NK-92 treated with Interleukin-12 subunit alpha and Interleukin-12 subunit beta, amount 100 ng/mL, for 24 hours (cell line): ENCODE data around the gene NOLC1.
A peak's percentile ranks its signal among the peaks of the same experiment; 100 is the strongest.

Experiments
- DNase-seq: peaks from one replicate; lab custom pipeline; 2025; lab: John Stamatoyannopoulos, UW

Gene NOLC1

DNA sequence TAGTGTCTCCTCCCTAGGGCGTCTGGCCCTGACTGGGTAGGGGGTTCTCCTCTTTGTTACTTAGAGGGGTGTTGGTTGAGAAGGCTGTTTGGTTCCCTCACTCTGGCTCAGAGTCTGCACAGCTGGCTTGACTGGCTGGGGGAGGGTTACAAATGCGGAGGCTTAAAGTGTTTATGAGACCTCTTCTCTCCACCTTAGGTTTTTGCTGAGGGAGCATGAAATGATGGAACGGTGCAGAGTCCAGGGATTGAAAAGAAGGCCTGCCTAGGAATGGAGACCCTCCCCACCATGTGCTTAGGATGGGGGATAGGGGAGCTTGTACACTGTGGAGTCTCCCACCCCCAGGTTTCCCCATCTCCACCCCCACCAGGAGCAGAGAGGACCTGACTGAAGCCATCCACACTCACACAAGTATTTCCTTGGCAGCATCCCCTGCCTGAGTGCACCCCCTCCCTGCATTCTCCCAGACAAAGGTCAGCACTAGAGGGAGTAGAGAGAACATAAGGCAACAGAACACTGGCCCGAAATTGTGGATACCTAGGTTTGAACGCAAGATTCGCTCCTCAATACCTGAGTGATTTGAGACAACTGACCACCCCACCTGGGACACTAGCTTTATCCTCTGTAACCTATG is 30.3 kb upstream of the NOLC1 start:
- no peak for DNase-seq

DNA sequence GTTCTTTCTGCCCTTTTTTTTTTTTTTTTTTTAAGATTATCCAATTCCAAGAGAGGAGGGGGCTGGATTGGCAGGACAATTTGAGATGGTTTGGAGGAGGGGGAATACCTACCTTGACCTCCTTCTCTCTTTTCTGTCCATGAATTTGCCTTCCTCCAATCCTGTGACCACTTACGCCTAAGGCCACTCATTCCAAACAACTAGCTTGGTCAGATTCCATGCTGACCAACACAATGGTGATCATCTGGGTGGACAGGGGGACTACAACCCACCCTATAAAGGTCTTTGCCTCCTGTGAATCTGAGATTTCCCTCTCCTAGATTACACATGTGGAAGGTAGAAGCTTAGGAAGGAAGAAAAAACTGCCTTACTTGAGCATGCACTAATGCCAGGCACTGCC is 29.7 kb upstream of the NOLC1 start:
- DNase-seq = no peak

DNA sequence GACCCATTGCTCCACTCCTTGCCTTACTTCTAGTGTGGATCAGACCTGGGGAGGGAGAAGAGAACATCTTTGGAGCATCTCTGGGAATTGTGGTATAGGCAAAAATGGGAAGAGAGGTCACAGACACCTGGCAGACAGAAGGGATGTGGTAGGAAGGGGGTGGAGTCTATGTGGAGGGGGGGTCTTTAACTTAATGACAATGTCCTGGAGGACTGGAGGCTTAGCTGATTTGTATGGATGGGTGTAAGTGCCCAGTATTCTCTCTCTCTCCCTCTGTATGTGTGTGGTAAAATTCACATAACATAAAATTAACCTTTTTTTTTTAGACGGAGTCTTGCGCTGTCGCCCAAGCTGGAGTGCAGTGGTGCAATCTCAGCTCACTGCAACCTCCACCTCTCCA is 29.0 kb upstream of the NOLC1 start:
- DNase-seq = no peak

DNA sequence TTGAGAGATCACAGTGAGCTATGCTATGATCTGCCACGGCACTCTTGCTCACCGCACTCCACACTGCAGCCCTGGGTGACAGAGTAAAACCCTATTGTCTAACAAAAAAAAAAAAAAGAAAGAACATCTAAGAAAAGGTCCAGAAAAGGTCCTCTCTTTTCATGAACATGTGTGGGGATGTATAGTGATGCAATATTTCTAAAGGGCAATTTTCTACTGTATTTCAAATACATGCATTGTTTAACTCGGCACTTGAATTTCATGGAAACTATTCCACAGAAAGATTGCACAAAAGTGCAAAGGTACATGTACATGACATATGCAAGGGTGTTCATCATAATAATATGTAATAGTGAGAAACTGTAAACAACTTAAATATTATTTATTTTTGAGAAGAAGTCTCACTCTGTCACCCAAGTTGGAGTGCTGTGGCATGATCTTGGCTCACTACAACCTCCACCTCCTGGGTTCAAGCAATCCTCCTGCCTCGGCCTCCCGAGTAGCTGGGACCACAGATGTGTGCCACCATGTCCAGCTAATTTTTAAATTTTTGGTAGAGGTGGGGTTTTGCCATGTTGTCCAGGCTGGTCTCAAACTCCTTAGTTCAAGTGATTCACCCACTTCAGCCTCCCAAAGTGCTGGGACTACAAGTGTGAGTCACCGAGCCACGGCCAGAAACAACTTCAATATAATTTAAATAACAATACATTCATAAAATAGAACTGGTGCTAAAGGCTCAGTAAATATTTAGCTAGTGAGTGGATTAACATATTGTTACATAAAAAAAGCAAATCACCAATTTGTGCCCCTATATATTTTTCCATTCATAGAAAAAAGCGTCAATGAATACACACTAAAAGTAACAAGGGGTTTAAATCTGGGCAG is 20.7 kb upstream of the NOLC1 start:
- DNase-seq = no peak

DNA sequence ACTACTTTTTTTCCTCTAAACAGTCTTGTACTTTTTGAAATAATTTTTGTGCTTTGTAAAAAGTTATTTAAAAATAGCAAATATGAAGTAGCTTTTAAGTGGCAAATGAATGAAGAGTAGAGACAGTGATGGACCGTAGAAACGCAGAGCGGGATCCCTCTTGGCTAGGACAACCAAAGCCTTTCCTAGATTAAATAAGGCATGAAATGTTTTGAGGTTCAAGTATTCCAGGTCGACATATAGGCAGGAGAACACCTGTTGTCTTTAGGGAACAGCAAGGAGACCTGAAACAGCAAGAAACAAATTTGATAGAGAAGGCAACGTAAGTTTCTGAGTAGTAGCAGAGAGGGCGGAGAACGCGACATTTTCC is 20.0 kb upstream of the NOLC1 start:
- DNase-seq = no peak

DNA sequence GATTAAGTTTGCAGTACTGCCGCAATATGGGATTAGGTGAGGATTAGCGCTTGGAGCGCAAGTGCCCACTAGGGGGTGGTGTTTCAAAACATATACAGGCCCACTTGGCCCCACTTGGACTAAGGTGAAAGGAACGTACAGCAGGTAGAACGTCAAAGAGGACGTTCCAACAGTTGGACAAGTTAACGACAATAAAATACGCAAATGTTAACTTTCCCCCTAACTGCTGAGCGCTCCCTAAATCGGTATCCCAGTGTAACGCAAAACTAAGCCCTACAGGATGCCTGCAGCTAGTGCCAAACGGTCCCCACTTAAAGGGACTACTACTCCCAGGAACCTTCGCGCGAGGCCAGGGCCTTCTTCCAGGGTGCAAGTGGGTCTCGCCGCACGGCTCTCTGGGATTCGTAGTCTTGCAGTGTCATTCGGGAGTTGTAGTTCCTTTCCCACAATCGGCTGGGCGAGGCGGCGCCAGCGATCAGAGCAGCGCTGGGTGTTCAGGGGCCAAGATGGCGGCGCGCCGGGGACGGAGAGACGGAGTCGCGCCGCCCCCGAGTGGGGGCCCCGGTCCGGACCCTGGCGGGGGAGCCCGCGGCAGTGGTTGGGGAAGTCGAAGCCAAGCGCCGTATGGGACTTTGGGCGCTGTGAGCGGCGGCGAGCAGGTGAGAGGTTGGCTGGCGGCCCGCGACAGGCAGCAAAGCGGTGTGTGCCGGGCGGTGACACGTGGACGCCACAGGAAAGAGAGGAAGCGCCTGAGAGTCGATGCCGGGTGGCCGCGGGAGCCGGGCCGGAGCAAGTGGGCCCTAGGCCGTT is 19.4 kb upstream of the NOLC1 start, which contains the start of gene PPRC1:
TSS of gene PPRC1 (plus strand) at position 478 of the 810 bp plus-strand sequence. CDS start at position 507, 29 bp downstream.
- peak; percentile 95 for DNase-seq

DNA sequence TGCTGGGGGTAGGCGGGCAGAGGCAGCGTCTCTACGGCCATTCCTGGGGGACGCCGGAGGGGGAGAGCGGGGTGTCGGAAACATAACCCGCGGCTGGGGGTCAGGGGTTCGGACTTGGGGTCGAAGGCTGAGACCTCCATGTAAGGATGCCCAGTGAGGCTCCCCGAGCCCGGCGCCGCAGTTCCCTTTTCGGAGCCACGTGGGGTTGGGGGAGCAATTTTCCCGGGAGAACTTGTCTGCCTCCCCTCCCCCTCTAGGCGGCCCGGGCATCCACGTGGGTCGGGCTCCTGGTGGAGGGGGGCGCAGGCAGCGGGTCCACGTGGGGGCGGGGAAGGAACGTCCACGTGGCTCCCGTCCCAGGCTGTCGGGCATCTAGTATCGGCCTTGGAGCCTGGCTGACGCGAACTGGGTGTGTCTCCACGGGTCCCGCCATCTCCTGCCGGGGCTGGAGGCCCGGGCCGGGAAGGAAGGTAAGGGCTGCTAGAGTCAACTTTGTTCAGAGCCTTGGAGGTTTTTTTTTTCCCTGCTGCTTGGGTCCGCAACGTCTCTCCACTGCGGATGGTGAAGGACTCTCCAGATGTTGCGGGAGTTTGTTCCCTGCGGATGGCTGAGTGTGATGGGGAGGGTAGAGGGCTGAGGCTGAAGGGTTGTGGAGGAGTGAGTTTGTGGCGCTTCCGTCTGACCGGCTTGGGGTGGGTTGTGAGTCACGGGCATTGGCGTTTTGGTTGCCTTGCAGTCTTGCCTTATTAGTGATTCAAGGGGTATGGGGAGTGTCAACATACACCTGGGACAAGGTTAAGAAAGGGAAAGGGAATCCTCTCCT is 18.6 kb upstream of the NOLC1 start:
- DNase-seq = peak; percentile 62

DNA sequence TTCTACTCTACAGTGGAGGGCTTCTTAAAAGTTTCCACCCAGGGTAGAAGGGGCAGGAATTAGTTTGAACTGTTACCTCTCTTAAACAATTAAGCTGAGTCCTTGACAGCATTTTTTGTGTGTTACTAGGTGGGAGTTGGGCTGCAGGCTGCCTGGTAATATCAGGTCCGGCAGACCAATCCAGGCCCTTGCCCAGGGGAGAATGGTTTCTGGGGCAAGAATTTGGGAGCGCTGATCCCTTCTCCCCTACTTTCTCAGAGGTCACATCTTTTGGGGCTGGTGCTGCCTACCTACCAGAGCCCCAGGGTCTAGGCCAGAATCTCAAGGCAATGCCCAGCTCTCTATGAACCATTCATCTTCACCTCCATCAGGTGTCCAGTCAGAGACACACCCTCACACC is 17.8 kb upstream of the NOLC1 start:
- DNase-seq = no peak

DNA sequence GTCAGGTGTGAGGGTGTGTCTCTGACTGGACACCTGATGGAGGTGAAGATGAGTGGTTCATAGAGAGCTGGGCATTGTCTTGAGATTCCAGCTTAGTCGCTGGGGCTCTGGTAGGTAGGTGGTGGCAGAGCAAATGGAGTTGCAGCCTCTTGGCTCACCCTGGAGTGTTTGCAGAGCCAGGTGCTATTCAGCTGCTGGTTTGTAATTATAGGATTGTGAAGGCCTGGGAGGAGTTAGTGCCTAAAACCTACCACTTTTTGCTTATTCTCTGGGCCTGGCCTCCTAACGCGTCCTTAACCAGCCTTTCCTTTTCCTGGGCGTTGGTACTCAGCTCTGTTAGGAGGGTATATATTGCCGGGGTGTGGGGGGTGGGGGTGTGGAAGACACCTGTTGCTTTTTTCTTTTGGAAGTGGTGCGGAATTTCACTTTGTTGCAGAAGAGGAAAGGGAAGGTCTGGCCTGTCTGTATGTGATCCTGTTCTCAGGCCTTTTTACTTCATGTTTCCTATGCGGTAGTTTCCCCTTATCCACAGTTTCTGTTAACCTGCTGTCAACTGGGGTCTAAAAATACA is 16.1 kb upstream of the NOLC1 start:
- no peak for DNase-seq

DNA sequence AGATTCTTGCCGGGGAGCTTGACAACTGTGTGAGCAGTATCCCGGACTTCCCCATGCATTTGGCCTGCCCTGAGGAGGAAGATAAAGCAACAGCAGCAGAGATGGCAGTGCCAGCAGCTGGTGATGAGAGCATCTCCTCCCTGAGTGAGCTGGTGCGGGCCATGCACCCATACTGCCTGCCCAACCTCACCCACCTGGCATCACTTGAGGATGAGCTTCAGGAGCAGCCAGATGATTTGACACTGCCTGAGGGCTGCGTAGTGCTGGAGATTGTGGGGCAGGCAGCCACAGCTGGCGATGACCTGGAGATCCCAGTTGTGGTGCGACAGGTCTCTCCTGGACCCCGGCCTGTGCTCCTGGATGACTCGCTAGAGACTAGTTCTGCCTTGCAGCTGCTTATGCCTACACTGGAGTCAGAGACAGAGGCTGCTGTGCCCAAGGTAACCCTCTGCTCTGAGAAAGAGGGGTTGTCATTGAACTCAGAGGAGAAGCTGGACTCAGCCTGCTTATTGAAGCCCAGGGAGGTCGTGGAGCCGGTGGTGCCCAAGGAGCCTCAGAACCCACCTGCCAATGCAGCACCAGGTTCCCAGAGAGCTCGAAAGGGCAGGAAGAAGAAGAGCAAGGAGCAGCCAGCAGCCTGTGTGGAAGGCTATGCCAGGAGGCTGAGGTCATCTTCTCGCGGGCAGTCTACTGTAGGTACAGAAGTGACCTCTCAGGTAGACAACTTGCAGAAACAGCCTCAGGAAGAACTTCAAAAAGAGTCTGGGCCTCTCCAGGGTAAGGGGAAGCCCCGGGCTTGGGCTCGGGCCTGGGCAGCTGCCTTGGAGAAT is 12.7 kb upstream of the NOLC1 start:
- no peak for DNase-seq

DNA sequence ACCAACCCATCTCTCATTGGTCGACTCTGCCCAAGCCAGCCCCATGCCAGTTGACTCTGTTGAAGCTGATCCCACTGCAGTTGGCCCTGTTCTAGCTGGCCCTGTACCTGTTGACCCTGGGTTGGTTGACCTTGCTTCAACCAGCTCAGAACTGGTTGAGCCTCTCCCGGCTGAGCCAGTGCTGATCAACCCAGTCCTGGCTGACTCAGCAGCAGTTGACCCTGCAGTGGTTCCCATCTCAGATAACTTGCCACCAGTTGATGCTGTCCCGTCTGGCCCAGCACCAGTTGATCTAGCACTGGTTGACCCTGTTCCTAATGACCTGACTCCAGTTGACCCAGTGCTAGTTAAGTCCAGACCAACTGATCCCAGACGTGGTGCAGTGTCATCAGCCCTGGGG is 12.0 kb upstream of the NOLC1 start:
- DNase-seq = no peak

DNA sequence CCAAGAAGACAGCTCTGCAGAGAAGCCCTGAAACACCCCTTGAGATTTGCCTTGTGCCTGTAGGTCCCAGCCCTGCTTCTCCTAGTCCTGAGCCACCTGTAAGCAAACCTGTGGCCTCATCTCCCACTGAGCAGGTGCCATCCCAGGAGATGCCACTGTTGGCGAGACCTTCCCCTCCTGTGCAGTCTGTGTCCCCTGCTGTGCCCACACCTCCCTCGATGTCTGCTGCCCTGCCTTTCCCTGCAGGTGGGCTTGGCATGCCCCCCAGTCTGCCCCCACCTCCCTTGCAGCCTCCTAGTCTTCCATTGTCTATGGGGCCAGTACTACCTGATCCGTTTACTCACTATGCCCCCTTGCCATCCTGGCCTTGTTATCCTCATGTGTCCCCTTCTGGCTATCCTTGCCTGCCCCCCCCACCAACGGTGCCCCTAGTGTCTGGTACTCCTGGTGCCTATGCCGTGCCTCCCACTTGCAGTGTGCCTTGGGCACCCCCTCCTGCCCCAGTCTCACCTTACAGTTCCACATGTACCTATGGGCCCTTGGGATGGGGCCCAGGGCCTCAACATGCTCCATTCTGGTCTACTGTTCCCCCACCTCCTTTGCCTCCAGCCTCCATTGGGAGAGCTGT is 11.2 kb upstream of the NOLC1 start:
- no peak for DNase-seq

DNA sequence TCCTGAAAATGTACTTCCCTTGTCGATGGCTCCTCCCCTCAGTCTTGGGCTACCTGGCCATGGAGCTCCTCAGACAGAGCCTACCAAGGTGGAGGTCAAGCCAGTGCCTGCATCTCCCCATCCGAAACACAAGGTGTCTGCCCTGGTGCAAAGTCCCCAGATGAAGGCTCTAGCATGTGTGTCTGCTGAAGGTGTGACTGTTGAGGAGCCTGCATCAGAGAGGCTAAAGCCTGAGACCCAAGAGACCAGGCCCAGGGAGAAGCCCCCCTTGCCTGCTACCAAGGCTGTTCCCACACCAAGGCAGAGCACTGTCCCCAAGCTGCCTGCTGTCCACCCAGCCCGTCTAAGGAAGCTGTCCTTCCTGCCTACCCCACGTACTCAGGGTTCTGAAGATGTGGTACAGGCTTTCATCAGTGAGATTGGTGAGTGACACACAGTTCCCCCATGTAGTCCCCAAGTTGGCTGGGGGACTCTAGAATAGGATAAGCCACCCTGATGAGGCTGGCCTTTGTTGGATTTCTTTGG is 10.5 kb upstream of the NOLC1 start:
- DNase-seq = no peak

DNA sequence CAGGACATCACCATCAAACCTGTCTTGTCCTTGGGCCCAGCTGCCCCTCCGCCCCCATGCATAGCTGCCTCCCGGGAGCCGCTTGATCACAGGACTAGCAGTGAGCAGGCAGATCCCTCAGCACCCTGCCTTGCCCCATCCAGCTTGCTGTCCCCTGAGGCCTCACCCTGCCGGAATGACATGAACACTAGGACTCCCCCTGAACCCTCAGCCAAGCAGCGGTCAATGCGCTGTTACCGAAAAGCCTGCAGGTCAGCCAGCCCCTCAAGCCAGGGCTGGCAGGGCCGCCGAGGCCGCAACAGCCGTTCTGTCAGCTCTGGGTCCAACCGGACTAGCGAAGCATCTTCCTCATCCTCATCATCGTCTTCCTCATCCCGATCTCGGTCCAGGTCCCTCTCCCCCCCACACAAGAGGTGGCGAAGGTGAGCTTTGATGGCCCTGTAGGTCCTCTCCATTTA is 5.2 kb upstream of the NOLC1 start:
- no peak for DNase-seq

DNA sequence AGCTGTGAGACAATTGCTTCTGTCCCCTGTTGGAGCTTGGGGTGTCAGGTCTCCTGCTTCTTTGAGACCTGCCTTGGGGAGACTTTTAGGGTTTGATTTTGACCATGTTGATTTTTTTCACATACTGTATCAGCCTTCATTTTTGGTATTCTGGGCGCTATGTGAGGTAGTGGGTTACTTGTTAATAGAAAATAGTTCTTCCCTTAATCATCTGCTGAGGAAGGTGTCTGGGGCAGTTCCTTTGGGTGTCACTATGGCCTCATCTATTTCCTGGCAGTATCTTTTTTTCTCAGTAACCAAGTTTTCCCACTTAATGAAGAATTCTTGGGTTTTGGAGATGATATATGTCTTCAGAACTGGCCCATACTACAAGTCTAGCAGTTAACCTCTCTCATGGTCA is 4.6 kb upstream of the NOLC1 start:
- no peak for DNase-seq

DNA sequence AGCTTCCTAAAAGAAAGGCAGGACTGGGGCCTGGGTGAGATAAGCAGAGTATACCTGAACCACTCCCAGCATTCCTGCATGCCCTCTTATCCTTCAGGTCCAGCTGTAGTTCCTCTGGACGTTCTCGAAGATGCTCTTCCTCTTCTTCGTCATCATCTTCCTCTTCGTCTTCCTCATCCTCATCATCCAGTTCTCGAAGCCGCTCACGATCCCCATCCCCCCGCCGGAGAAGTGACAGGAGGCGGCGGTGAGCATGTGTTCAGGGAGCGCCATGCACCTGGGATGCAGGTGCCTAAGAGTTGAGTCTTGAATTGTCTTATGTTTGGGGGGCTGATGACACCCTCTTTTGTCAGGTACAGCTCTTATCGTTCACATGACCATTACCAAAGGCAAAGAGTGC is 3.9 kb upstream of the NOLC1 start:
- no peak for DNase-seq

DNA sequence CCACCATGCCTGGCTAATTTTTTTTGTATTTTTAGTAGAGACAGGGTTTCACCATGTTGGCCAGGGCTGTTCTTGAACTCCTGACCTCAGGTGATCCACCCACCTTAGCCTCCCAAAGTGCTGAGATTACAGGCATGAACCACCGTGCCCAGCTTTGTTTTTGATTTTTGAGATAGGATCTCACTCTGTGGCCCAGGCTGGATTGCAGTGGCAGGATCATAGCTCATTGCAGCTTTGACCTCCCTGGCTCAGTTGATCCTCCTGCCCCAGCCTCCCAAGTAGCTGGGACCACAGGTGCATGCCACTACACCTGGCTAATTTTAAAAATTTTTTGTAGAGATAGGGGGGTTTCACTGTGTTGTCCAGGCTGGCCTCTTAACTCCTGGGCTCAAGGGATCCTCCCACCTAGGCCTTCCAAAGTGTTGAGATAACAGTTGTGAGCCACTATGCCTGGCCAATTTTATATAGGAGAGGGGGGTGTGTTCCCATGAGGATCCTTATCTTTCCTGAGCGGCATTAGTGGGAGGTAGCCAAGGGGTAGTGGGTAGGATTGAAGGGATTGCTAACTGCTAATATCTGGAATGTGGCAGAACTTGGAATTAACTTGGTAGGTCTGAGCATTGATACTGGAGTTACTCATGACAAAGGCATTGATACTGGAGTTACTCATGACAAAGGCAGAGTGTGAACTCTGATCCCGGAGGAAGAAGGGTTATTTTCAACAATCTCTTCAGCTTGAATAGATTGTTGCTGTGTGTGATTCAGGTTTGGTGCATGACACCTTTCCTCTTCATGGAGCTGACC is 1.0 kb upstream of the NOLC1 start:
- DNase-seq = no peak

DNA sequence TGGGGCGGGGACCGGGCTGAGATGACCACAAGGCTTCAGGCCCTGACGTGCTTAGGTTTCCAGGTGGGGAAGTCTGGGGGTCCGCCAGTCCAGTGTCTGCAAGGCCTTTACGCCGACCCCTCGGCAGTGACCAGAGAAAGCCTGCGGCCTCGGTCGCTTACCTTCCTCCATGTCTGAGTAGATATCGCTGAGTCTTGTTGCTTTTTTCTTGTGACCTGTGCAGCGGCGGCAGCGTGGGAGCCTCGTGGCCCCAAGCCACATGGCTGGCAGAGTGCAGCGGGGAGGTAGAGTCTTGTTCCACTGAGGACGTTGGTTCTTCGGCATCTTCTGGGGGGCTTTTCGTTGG is 329 bp downstream of the NOLC1 start:
- no peak for DNase-seq

DNA sequence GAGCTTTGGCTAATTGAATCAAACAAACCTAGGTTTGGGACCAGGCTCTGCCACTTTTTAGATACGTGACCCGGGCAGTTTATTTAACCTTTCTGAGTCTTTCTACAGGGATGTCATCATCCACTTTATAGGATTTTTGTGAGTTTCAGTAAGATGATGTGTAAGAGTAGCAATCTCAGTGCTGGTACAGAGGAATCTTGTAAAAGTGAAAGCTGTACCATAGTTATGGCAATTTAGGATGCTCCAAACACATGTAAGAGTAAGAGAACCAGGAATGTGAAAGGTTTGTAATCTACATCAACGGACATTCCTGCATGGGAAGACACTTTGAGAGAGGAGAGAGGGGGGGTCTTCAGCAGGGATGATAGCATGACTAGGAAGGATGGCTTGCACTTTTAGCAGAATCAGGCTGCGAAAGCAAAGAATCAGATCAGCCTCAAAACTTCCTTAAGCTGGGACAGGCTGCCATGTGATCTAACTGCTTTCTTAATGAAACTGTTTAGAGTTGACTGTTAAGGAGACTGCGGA is 968 bp downstream of the NOLC1 start:
- no peak for DNase-seq
